Suprapubic skin (tissue), 4 donors: ENCODE measurements around the gene ANKRD13D.
"Not testable (repeated sequence)": the region's sequence is repeated elsewhere in the genome, so short reads cannot be mapped to it uniquely, and the experiment has no call there.

ENCODE experiments used
- POLR2A ChIP-seq, 2 donors: fragments of 450-650 bp; IDR thresholded peaks; one replicate each; pipeline ENCODE4 v1.6.1; 2017; ENCODE audit warnings: antibody characterized with exemption in 2 of 2, mild to moderate bottlenecking in 2 of 2, moderate library complexity in 2 of 2
- POLR2AphosphoS5 ChIP-seq, 3 donors: sonication (generic); formaldehyde crosslinking; IDR thresholded peaks; one replicate each; pipeline ENCODE4 v1.6.1; 2017; ENCODE audit warnings: antibody characterized with exemption in 3 of 3
- TF ChIP-seq, protein P1 (sequence below), 2 donors: fragments of 200-600 bp in 1 of 2; fragments of 450-650 bp in 1 of 2; sonication (generic) in 1 of 2; IDR thresholded peaks; one replicate each; pipeline ENCODE4 v1.5.1; 2016 to 2019; ENCODE audit warnings: antibody characterized with exemption in 2 of 2, mild to moderate bottlenecking in 1 of 2, moderate library complexity in 1 of 2

- TF ChIP-seq, protein P1, sequence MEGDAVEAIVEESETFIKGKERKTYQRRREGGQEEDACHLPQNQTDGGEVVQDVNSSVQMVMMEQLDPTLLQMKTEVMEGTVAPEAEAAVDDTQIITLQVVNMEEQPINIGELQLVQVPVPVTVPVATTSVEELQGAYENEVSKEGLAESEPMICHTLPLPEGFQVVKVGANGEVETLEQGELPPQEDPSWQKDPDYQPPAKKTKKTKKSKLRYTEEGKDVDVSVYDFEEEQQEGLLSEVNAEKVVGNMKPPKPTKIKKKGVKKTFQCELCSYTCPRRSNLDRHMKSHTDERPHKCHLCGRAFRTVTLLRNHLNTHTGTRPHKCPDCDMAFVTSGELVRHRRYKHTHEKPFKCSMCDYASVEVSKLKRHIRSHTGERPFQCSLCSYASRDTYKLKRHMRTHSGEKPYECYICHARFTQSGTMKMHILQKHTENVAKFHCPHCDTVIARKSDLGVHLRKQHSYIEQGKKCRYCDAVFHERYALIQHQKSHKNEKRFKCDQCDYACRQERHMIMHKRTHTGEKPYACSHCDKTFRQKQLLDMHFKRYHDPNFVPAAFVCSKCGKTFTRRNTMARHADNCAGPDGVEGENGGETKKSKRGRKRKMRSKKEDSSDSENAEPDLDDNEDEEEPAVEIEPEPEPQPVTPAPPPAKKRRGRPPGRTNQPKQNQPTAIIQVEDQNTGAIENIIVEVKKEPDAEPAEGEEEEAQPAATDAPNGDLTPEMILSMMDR (IDR thresholded peaks at IDR 0.05): not testable (repeated sequence)
- TF ChIP-seq POLR2A, POLR2AphosphoS5 (IDR thresholded peaks at IDR 0.05): not testable (repeated sequence)
These were observed 28.0 kb upstream of the ANKRD13D start for GRCh38 chr11:67260885-67261639.
